ENCODE measurements around the gene C9orf78. TPM values are rescaled to one million over a fixed set of nuclear protein-coding genes. Genes with fewer than 3 reads are reported as not detected.

The C9orf78 gene
- total and polyA plus RNA-seq, 9 of the 15 experiments (the other 6 are each of a cell fraction or from before 2014, with no cell fraction given), result 94.6 to 266 (median 202) TPM

DNA sequence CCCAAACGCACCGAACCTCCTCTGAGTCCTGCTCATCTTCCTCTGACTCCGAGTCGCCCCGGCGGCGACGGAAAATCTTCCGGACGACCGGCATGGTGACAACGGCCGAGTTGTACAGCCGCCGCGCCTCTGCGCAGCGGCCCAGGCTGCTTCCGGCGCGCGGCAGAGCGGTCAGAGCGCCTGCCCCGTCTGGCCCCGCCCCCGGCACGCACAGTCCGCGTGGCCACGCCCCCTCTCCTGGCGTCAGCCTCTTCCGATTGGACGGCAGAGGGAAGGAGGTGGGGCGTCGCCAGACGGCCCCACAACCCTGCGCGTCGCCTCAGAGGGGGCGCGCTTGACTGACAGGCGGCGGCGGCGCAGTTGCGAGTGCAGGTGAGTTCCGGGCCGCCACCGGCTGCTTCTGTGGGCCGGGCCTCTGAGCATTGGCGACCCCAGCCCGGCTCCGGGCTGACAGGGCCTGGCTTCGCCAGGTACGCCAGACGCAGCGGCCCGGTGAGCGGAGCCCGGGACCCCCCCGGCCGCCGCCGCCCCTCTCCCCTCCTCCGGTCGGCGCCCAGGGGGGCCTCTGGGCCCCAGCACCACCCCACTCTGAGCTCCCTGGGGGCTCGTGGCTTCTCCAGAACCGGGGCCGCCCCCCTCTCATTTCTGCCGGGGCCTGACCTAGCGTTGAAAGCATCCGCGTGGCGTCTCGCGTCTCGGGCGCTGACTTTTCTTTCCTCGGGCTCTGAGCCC lies at the start of gene C9orf78, which contains the start of gene USP20 (continued):
- TF ChIP-seq ESRRA (IDR thresholded peaks at IDR 0.05; ENCODE audit: borderline replicate concordance, low read depth), result peak; percentile 81; the same call in 1 of the 2 replicates
- TF ChIP-seq, protein P1, sequence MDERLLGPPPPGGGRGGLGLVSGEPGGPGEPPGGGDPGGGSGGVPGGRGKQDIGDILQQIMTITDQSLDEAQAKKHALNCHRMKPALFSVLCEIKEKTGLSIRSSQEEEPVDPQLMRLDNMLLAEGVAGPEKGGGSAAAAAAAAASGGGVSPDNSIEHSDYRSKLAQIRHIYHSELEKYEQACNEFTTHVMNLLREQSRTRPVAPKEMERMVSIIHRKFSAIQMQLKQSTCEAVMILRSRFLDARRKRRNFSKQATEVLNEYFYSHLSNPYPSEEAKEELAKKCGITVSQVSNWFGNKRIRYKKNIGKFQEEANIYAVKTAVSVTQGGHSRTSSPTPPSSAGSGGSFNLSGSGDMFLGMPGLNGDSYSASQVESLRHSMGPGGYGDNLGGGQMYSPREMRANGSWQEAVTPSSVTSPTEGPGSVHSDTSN (CRISPR knock-in tag; IDR thresholded peaks at IDR 0.05; ENCODE audit: low read depth), result no peak
- TF ChIP-seq, protein P1 (tag; conservative IDR thresholded peaks at IDR 0.05; ENCODE audit: low read depth), result peak; percentile 86
- TF ChIP-seq, protein P2, sequence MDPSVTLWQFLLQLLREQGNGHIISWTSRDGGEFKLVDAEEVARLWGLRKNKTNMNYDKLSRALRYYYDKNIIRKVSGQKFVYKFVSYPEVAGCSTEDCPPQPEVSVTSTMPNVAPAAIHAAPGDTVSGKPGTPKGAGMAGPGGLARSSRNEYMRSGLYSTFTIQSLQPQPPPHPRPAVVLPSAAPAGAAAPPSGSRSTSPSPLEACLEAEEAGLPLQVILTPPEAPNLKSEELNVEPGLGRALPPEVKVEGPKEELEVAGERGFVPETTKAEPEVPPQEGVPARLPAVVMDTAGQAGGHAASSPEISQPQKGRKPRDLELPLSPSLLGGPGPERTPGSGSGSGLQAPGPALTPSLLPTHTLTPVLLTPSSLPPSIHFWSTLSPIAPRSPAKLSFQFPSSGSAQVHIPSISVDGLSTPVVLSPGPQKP (CRISPR knock-in tag; IDR thresholded peaks at IDR 0.05), result no peak
- TF ChIP-seq ZNF274 (IDR thresholded peaks at IDR 0.05; ENCODE audit: borderline replicate concordance, low read depth, low read length), result no peak; the same call in 1 of the 2 replicates
- 0 out of 4 replicates have a peak, but pooled peaks of 1 of the 2 experiments have one; percentile 40 for TF ChIP-seq TEAD1 (CRISPR knock-in tag; IDR thresholded peaks at IDR 0.05)
- peak; percentile 35; the same call in 1 of the 2 replicates for TF ChIP-seq OTX1 (CRISPR knock-in tag; IDR thresholded peaks at IDR 0.05)
- no peak for TF ChIP-seq C11orf30 (IDR thresholded peaks at IDR 0.05; ENCODE audit: low read depth)
- TF ChIP-seq, protein P3, sequence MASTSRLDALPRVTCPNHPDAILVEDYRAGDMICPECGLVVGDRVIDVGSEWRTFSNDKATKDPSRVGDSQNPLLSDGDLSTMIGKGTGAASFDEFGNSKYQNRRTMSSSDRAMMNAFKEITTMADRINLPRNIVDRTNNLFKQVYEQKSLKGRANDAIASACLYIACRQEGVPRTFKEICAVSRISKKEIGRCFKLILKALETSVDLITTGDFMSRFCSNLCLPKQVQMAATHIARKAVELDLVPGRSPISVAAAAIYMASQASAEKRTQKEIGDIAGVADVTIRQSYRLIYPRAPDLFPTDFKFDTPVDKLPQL (IDR thresholded peaks at IDR 0.05; ENCODE audit: extremely low read depth, insufficient read length), result no peak
- peak; percentile 16; the same call in 1 of the 2 replicates for TF ChIP-seq MEF2A (IDR thresholded peaks at IDR 0.05; ENCODE audit: control insufficient read depth, low read depth, low read length)
- no peak for TF ChIP-seq SNIP1 (IDR thresholded peaks at IDR 0.05; ENCODE audit: low read depth)
- TF ChIP-seq, protein P4, sequence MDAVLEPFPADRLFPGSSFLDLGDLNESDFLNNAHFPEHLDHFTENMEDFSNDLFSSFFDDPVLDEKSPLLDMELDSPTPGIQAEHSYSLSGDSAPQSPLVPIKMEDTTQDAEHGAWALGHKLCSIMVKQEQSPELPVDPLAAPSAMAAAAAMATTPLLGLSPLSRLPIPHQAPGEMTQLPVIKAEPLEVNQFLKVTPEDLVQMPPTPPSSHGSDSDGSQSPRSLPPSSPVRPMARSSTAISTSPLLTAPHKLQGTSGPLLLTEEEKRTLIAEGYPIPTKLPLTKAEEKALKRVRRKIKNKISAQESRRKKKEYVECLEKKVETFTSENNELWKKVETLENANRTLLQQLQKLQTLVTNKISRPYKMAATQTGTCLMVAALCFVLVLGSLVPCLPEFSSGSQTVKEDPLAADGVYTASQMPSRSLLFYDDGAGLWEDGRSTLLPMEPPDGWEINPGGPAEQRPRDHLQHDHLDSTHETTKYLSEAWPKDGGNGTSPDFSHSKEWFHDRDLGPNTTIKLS (IDR thresholded peaks at IDR 0.05; ENCODE audit: borderline replicate concordance, low read depth), result peak; percentile 63; the same call in 1 of the 2 replicates
- TF ChIP-seq CC2D1A (IDR thresholded peaks at IDR 0.05), result no peak
- peak; percentile 99 for TF ChIP-seq CREB1 (IDR thresholded peaks at IDR 0.05)
- TF ChIP-seq CREB1 (CRISPR knock-in tag; IDR thresholded peaks at IDR 0.05), result no peak
